Stimulated activated naive CD8-positive, alpha-beta T cell treated with anti-CD3 and anti-CD28 coated beads, Interleukin-15, Interleukin-2, amounts not matched to agents 100 ng/mL and 50 ng/mL, for 24 hours (primary cell): ENCODE measurements around the gene RGS16.

Experiments used
- H3K27ac Mint-ChIP-seq: one replicate; pipeline ENCODE4 v1.8.0; 2021; ENCODE audit warnings: mild to moderate bottlenecking, mixed read lengths
- H3K27me3 Mint-ChIP-seq: one replicate; pipeline ENCODE4 v1.8.0; 2021; ENCODE audit warnings: mixed read lengths
- H3K36me3 Mint-ChIP-seq: one replicate; pipeline ENCODE4 v1.8.0; 2021; ENCODE audit warnings: low read depth, mixed read lengths
- H3K4me1 Mint-ChIP-seq: one replicate; pipeline ENCODE4 v1.8.0; 2021; ENCODE audit warnings: low read depth, mixed read lengths
- H3K4me3 Mint-ChIP-seq: one replicate; pipeline ENCODE4 v1.8.0; 2021; ENCODE audit warnings: mild to moderate bottlenecking, mixed read lengths
- H3K9me3 Mint-ChIP-seq: one replicate; pipeline ENCODE4 v1.8.0; 2021; ENCODE audit warnings: mixed read lengths

The RGS16 gene

GRCh38 chr1:182624577-182624976, 20.4 kb upstream of the RGS16 start:
- peak overlapping the region; percentile 56 for H3K27ac Mint-ChIP-seq
- H3K4me1 Mint-ChIP-seq: peaks cover 95% of the 10 kb centered on the region
- H3K9me3 Mint-ChIP-seq: peaks cover 4% of the 10 kb centered on the region
- H3K27me3 Mint-ChIP-seq: peaks cover 9% of the 10 kb centered on the region
- peak overlapping the region; percentile 24 for H3K4me3 Mint-ChIP-seq
- peaks cover 5% of the 10 kb centered on the region for H3K36me3 Mint-ChIP-seq

- H3K27ac Mint-ChIP-seq: peak overlapping the region; percentile 66
- H3K4me3 Mint-ChIP-seq: no peak overlapping the region
- peaks cover 98% of the 10 kb centered on the region for H3K4me1 Mint-ChIP-seq
- peaks cover 18% of the 10 kb centered on the region for H3K27me3 Mint-ChIP-seq
- peaks cover 9% of the 10 kb centered on the region for H3K36me3 Mint-ChIP-seq
- peaks cover 8% of the 10 kb centered on the region for H3K9me3 Mint-ChIP-seq
Observed at GRCh38 chr1:182622901-182623528, 18.8 kb upstream of the RGS16 start.

- Mint-ChIP-seq H3K27ac (no peak overlapping the region), H3K27me3 (peaks cover 11% of the 10 kb centered on the region), H3K36me3 (peaks cover 9% of the 10 kb centered on the region), H3K4me3 (no peak overlapping the region), H3K9me3 (peaks cover 8% of the 10 kb centered on the region), H3K4me1 (peaks cover 98% of the 10 kb centered on the region)
Observed at GRCh38 chr1:182621906-182622305, 17.7 kb upstream of the RGS16 start.

GRCh38 chr1:182620924-182621585, 16.9 kb upstream of the RGS16 start:
- Mint-ChIP-seq H3K4me1 (peaks cover 98% of the 10 kb centered on the region), H3K27ac (peak overlapping the region; percentile 72), H3K4me3 (peak overlapping the region; percentile 11), H3K9me3 (peaks cover 8% of the 10 kb centered on the region), H3K27me3 (peaks cover 11% of the 10 kb centered on the region), H3K36me3 (peaks cover 11% of the 10 kb centered on the region)

GRCh38 chr1:182617734-182618351, 13.7 kb upstream of the RGS16 start:
- peaks cover 25% of the 10 kb centered on the region for H3K27me3 Mint-ChIP-seq
- peak overlapping the region; percentile 97 for H3K27ac Mint-ChIP-seq
- H3K4me1 Mint-ChIP-seq: peaks cover 95% of the 10 kb centered on the region
- H3K9me3 Mint-ChIP-seq: peaks cover 8% of the 10 kb centered on the region
- H3K36me3 Mint-ChIP-seq: peaks cover 13% of the 10 kb centered on the region
- H3K4me3 Mint-ChIP-seq: peak overlapping the region; percentile 83

GRCh38 chr1:182617014-182617429, 12.8 kb upstream of the RGS16 start:
- H3K9me3 Mint-ChIP-seq: peaks cover 8% of the 10 kb centered on the region
- H3K36me3 Mint-ChIP-seq: peaks cover 13% of the 10 kb centered on the region
- H3K4me3 Mint-ChIP-seq: peak overlapping the region; percentile 83
- H3K27ac Mint-ChIP-seq: peak overlapping the region; percentile 97
- peaks cover 33% of the 10 kb centered on the region for H3K27me3 Mint-ChIP-seq
- peaks cover 92% of the 10 kb centered on the region for H3K4me1 Mint-ChIP-seq

- Mint-ChIP-seq H3K36me3 (peaks cover 13% of the 10 kb centered on the region), H3K4me3 (peak overlapping the region; percentile 83), H3K27ac (peak overlapping the region; percentile 97), H3K27me3 (peaks cover 39% of the 10 kb centered on the region), H3K4me1 (peaks cover 89% of the 10 kb centered on the region), H3K9me3 (peaks cover 8% of the 10 kb centered on the region)
Observed at GRCh38 chr1:182616130-182617013, 12.2 kb upstream of the RGS16 start.

- Mint-ChIP-seq H3K27ac (peak overlapping the region; percentile 97), H3K27me3 (peaks cover 46% of the 10 kb centered on the region), H3K4me1 (peaks cover 88% of the 10 kb centered on the region), H3K4me3 (peak overlapping the region; percentile 83), H3K36me3 (peaks cover 10% of the 10 kb centered on the region), H3K9me3 (peaks cover 6% of the 10 kb centered on the region)
Observed at GRCh38 chr1:182615468-182616129, 11.4 kb upstream of the RGS16 start.

- H3K4me3 Mint-ChIP-seq: peak overlapping the region; percentile 83
- peaks cover 4% of the 10 kb centered on the region for H3K9me3 Mint-ChIP-seq
- H3K4me1 Mint-ChIP-seq: peaks cover 85% of the 10 kb centered on the region
- H3K36me3 Mint-ChIP-seq: peaks cover 8% of the 10 kb centered on the region
- peaks cover 46% of the 10 kb centered on the region for H3K27me3 Mint-ChIP-seq
- H3K27ac Mint-ChIP-seq: peak overlapping the region; percentile 97
Observed at GRCh38 chr1:182614796-182615454, 10.7 kb upstream of the RGS16 start.

GRCh38 chr1:182611787-182612186, 7.6 kb upstream of the RGS16 start:
- H3K36me3 Mint-ChIP-seq: peaks cover 3% of the 10 kb centered on the region
- no peak overlapping the region for H3K4me3 Mint-ChIP-seq
- H3K27me3 Mint-ChIP-seq: peaks cover 57% of the 10 kb centered on the region
- H3K4me1 Mint-ChIP-seq: peaks cover 86% of the 10 kb centered on the region
- H3K9me3 Mint-ChIP-seq: no peaks in the 10 kb centered on the region
- no peak overlapping the region for H3K27ac Mint-ChIP-seq

- peaks cover 57% of the 10 kb centered on the region for H3K27me3 Mint-ChIP-seq
- H3K4me1 Mint-ChIP-seq: peaks cover 84% of the 10 kb centered on the region
- H3K36me3 Mint-ChIP-seq: peaks cover 3% of the 10 kb centered on the region
- H3K4me3 Mint-ChIP-seq: no peak overlapping the region
- no peaks in the 10 kb centered on the region for H3K9me3 Mint-ChIP-seq
- H3K27ac Mint-ChIP-seq: no peak overlapping the region
Observed at GRCh38 chr1:182611326-182611725, 7.1 kb upstream of the RGS16 start.

GRCh38 chr1:182610606-182611194, 6.5 kb upstream of the RGS16 start:
- no peaks in the 10 kb centered on the region for H3K36me3 Mint-ChIP-seq
- H3K9me3 Mint-ChIP-seq: no peaks in the 10 kb centered on the region
- H3K27me3 Mint-ChIP-seq: peaks cover 54% of the 10 kb centered on the region
- no peak overlapping the region for H3K27ac Mint-ChIP-seq
- peaks cover 78% of the 10 kb centered on the region for H3K4me1 Mint-ChIP-seq
- no peak overlapping the region for H3K4me3 Mint-ChIP-seq

GRCh38 chr1:182608845-182609610, 4.8 kb upstream of the RGS16 start:
- Mint-ChIP-seq H3K27me3 (peaks cover 60% of the 10 kb centered on the region), H3K4me1 (peaks cover 70% of the 10 kb centered on the region), H3K4me3 (no peak overlapping the region), H3K36me3 (no peaks in the 10 kb centered on the region), H3K9me3 (no peaks in the 10 kb centered on the region), H3K27ac (peak overlapping the region; percentile 54)
